GM12872 (cell line): ENCODE data around the gene HORMAD2.

Experiments used
- CTCF ChIP-seq: IDR thresholded peaks from 3 replicates; pipeline ENCODE4 v1.5.1; 2011; ENCODE audit warnings: low read depth, mild to moderate bottlenecking, low read length, moderate library complexity; ENCODE audit not compliant: insufficient read depth

The HORMAD2 gene

GRCh38 chr22:30182815-30183214, 102.6 kb downstream of the HORMAD2 start:
- TF ChIP-seq CTCF: no peak

- TF ChIP-seq CTCF: no peak
These were observed 103.0 kb downstream of the HORMAD2 start for GRCh38 chr22:30183271-30183670.

- TF ChIP-seq CTCF: no peak
These were observed 103.6 kb downstream of the HORMAD2 start for GRCh38 chr22:30183861-30184278.

- no peak for TF ChIP-seq CTCF
These were observed 104.9 kb downstream of the HORMAD2 start for GRCh38 chr22:30185129-30185528.

- TF ChIP-seq CTCF: no peak
These were observed 105.3 kb downstream of the HORMAD2 start for GRCh38 chr22:30185549-30185948.

GRCh38 chr22:30186041-30186440, 105.8 kb downstream of the HORMAD2 start:
- no peak for TF ChIP-seq CTCF

GRCh38 chr22:30186510-30186909, 106.2 kb downstream of the HORMAD2 start:
- no peak for TF ChIP-seq CTCF

- no peak for TF ChIP-seq CTCF
These were observed 106.8 kb downstream of the HORMAD2 start for GRCh38 chr22:30187094-30187493.
